NCI-H748 treated with DMSO at 0.1 percent for 48 hours (cell line): Measurements from ENCODE around the gene NOVA2.

Experiments used
- DNase-seq: peaks from one replicate; lab custom pipeline; 2025; lab: John Stamatoyannopoulos, UW

Gene NOVA2

GRCh38 chr19:45973553-45974338 lies at the start of gene NOVA2:
Gene NOVA2 (minus strand): TSS chr19:45973865. CDS start chr19:45973351, 514 bp downstream.
- peak; percentile 65 for DNase-seq

DNA sequence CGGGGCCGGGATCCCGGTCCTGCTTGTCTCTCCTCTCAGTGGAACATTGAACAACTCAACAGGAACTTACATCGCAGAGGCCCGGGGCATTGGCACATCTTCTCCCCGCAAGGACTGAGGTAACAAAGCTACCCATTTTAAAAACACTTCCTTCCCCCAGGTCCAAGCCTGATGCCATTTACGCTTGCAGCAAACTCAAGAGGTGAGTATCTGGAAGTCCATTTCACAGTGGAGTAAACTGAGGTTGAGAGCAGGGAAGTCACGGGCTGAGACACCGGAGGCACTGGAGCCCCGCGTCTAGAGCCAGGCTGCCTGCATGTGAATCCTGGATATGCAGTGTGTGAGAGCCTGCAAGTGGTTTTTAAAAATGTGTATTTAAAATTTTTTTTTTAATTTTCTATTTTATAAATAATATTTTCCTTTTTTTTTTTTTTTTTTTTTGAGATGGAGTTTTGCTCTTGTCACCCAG lies 49.7 kb upstream of the NOVA2 start:
- no peak for DNase-seq

- no peak for DNase-seq
Observed at GRCh38 chr19:46022431-46023310, 49.0 kb upstream of the NOVA2 start, which contains the start of gene PGLYRP1. Gene PGLYRP1 (minus strand): TSS chr19:46023053. CDS start chr19:46023021, 32 bp downstream.

DNA sequence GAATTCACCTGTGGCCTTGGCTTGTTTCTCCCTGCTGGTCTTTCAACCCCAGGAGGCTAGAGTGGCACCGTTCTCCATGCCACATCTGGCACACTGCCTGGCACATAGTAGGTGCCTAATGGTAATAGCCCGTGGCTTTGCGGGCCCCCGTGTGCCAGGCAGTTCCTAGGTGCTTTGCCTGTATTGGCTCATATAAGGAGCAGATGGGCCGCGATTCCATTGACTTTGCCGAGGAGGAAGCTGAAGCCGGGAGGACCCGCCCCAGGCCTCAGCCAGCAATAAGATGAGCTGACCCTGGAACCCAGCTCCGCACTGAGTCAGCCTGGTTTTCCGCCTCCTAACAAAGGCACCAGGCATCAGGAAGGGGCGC lies 48.4 kb upstream of the NOVA2 start:
- DNase-seq: no peak

- no peak for DNase-seq
Observed at GRCh38 chr19:46021531-46022041, 47.9 kb upstream of the NOVA2 start.

DNA sequence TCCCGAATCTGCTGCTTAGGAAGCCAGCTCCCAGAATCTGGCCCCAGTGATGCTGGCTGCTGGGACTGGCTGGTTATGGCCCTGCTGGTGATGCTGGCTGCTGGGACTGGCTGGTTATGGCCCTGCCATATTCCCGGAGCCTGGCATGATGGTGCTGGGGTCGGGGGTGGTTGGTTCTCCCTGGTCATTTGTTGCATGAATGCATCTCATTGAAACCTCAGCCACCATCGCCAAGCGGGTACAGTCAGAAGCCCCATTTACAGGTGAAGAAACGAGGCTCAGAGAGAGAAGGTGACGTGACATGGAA lies 47.1 kb upstream of the NOVA2 start:
- no peak for DNase-seq

GRCh38 chr19:46019270-46019669 lies 45.6 kb upstream of the NOVA2 start:
- no peak for DNase-seq

GRCh38 chr19:46018729-46019251 lies 45.1 kb upstream of the NOVA2 start:
- DNase-seq: no peak

GRCh38 chr19:46017874-46018675 lies 44.4 kb upstream of the NOVA2 start:
- DNase-seq: no peak

GRCh38 chr19:46017095-46017429 lies 43.4 kb upstream of the NOVA2 start:
- no peak for DNase-seq

DNA sequence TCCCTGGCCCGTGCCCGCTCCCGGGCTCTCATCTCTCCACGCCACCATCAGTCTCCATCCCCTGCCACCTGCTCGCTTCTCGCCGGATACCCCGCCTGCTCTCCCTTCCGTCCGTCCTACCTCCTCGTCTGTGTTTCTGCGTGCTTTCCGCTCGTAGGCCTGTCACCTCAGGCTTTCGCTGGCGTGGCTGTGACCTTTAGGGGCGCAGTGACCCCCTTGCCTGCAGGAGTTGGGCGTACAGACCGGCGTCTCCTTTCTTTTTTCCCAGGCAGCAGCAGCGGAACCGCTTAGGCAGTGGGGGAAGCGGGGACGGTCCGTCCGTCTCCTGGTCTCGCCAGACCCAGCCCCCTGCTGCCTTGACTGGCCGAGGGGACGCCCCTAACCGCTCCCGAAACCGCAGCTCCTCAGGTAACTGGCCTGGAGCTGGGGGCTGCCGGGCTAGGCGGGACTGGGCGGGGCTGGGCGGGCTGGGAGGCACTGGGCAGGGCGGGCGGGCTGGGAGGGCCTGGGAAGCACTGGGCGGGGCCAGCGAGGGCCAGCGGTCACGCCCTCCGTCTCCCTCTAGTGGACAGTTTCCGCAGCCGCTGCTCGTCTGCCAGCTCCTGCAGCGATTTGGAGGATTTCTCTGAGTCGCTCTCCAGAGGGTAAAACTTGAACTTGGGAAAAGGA lies 42.9 kb upstream of the NOVA2 start:
- DNase-seq: peak; percentile 84

GRCh38 chr19:46015687-46016425 lies 42.2 kb upstream of the NOVA2 start:
- DNase-seq: peak; percentile 33

GRCh38 chr19:46014941-46015686 lies 41.4 kb upstream of the NOVA2 start:
- DNase-seq: peak; percentile 92

GRCh38 chr19:46014534-46014933 lies 40.9 kb upstream of the NOVA2 start:
- DNase-seq: peak; percentile 37

- DNase-seq: peak; percentile 63
Observed at GRCh38 chr19:46009530-46010510, 36.2 kb upstream of the NOVA2 start.

- no peak for DNase-seq
Observed at GRCh38 chr19:46006411-46006810, 32.7 kb upstream of the NOVA2 start.

- no peak for DNase-seq
Observed at GRCh38 chr19:46002678-46003275, 29.1 kb upstream of the NOVA2 start.
